C4-2B (cell line): ENCODE measurements around the gene STC2.

Experiments used
- CTCF ChIP-seq: fragments of 450-650 bp; conservative IDR thresholded peaks from 2 replicates; pipeline ENCODE4 v1.5.1; 2017; ENCODE audit warnings: mild to moderate bottlenecking
- ZFX ChIP-seq: fragments of 450-650 bp; IDR thresholded peaks from 2 replicates; pipeline ENCODE4 v1.6.1; 2017

- TF ChIP-seq CTCF (peak; percentile 60), ZFX (no peak)
Measured at GRCh38 chr5:173329491-173330337, 1.5 kb upstream of the STC2 start.
